ENCODE measurements around the gene COPS9. TPM values are rescaled to one million over a fixed set of nuclear protein-coding genes. Genes with fewer than 3 reads are reported as not detected.

Gene COPS9
- total and polyA plus RNA-seq, 7 donors: 235 to 458 (median 327) TPM

GRCh38 chr2:240164586-240164985, 28.5 kb upstream of the COPS9 start:
- Histone ChIP-seq H3K27ac (no peak overlapping the region), H3K4me3 (no peak overlapping the region), H3K4me1 (no peaks in the 10 kb centered on the region), H3K9me3 (no peaks in the 10 kb centered on the region), H3K36me3 (no peaks in the 10 kb centered on the region), H3K27me3 (peaks cover 0 to 10% (median 0%) of the 10 kb centered on the region in 3 donors)
- TF ChIP-seq POLR2A (IDR thresholded peaks at IDR 0.05): no peak
- TF ChIP-seq CTCF (IDR thresholded peaks at IDR 0.05): no peak
- TF ChIP-seq EP300 (IDR thresholded peaks at IDR 0.05): no peak
- TF ChIP-seq POLR2AphosphoS5 (IDR thresholded peaks at IDR 0.05): no peak
- intact Hi-C loops (cut with DNase I): no loop called here
- WGBS, 2 donors: 66 to 77% methylated on average over 5 of the region's 5 CpGs
- no peak for DNase-seq

- H3K27ac ChIP-seq: no peak overlapping the region
- H3K4me3 ChIP-seq: no peak overlapping the region
- no peaks in the 10 kb centered on the region for H3K36me3 ChIP-seq
- H3K4me1 ChIP-seq: no peaks in the 10 kb centered on the region
- H3K9me3 ChIP-seq: no peaks in the 10 kb centered on the region
- intact Hi-C loops (cut with DNase I): no loop called here
- peaks cover 0 to 10% (median 0%) of the 10 kb centered on the region in 3 donors for H3K27me3 ChIP-seq
- no peak for TF ChIP-seq POLR2AphosphoS5 (IDR thresholded peaks at IDR 0.05)
- no peak for TF ChIP-seq EP300 (IDR thresholded peaks at IDR 0.05)
- no peak for TF ChIP-seq POLR2A (IDR thresholded peaks at IDR 0.05)
- TF ChIP-seq CTCF (IDR thresholded peaks at IDR 0.05): no peak
- no peak for DNase-seq
- whole genome bisulfite sequencing, 2 donors: 89 to 90% methylated on average over 4 of the region's 4 CpGs
Measured at GRCh38 chr2:240163844-240164574, 27.9 kb upstream of the COPS9 start.

DNA sequence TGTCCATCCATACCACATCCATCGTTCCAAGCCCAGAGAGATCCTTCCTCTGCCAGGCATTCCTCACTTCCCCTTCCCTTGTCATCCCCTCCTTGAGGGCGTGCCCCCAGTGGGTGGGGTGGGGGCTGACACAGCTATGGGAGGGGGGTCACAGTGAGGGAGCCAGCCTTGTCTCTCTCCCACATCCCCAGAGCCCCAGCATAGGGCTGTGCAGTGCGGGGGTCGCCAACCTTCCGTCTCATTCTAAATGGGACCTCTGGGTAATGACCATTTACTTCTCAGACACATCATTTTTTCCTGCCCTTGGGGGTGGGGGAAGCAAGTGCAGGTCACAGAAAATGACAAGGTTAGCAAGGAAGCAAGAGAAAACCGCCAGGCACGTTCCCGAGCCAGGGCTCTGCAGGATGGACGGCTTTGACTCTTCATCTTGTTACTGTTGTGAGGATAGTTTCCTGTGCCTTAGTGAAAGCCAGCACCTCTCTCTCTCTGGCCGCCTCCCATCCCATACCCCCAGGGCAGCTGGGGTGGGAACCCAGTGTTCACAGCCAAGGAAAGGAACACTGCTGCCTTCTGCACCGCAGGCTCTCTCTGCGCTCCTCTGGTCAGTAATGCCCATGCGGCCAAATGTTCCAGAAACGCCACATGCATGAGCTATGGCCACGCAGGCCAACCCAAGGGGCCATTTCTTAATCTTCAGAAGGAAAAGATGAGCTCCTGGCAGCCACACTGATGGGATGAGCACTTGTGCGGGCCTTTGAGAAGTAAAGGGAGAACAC, 27.0 kb upstream of the COPS9 start:
- no peaks in the 10 kb centered on the region for H3K9me3 ChIP-seq
- peaks cover 0 to 10% (median 0%) of the 10 kb centered on the region in 3 donors for H3K27me3 ChIP-seq
- 76 to 78% methylated on average over 16 of the region's 16 CpGs for whole genome bisulfite sequencing, 2 donors

GRCh38 chr2:240162531-240162930, 26.4 kb upstream of the COPS9 start:
- peak; percentile 32 for DNase-seq
- no peaks in the 10 kb centered on the region for H3K4me1 ChIP-seq
- no peak overlapping the region for H3K4me3 ChIP-seq
- TF ChIP-seq POLR2AphosphoS5 (IDR thresholded peaks at IDR 0.05) (no peak), POLR2A (IDR thresholded peaks at IDR 0.05) (no peak)
- 81 to 82% methylated on average over 6 of the region's 6 CpGs for WGBS, 2 donors
- no peaks in the 10 kb centered on the region for H3K9me3 ChIP-seq
- no peaks in the 10 kb centered on the region for H3K36me3 ChIP-seq
- peaks cover 0 to 8% (median 0%) of the 10 kb centered on the region in 3 donors for H3K27me3 ChIP-seq
- H3K27ac ChIP-seq: no peak overlapping the region
- intact Hi-C loops (cut with DNase I): no loop called here

More for the DNA sequence above, 27.0 kb upstream of the COPS9 start:
- DNase-seq: peak; percentile 44
- Histone ChIP-seq H3K36me3 (no peaks in the 10 kb centered on the region), H3K27ac (no peak overlapping the region), H3K4me1 (no peaks in the 10 kb centered on the region), H3K4me3 (no peak overlapping the region)
- no peak for TF ChIP-seq EP300 (IDR thresholded peaks at IDR 0.05)
- TF ChIP-seq CTCF (IDR thresholded peaks at IDR 0.05): no peak
- TF ChIP-seq POLR2AphosphoS5 (IDR thresholded peaks at IDR 0.05): no peak
- no peak for TF ChIP-seq POLR2A (IDR thresholded peaks at IDR 0.05)
- intact Hi-C loops (cut with DNase I): no loop called here

GRCh38 chr2:240162032-240162431, 25.9 kb upstream of the COPS9 start:
- H3K27me3 ChIP-seq: peaks cover 0 to 3% (median 0%) of the 10 kb centered on the region in 3 donors
- no peak overlapping the region for H3K27ac ChIP-seq
- no peaks in the 10 kb centered on the region for H3K4me1 ChIP-seq
- no peaks in the 10 kb centered on the region for H3K9me3 ChIP-seq
- WGBS, 2 donors: 74 to 77% methylated on average over 5 of the region's 5 CpGs
- no peaks in the 10 kb centered on the region for H3K36me3 ChIP-seq
- no peak for DNase-seq
- TF ChIP-seq EP300 (IDR thresholded peaks at IDR 0.05) (no peak), CTCF (IDR thresholded peaks at IDR 0.05) (no peak), POLR2A (IDR thresholded peaks at IDR 0.05) (no peak), POLR2AphosphoS5 (IDR thresholded peaks at IDR 0.05) (no peak)
- intact Hi-C loops (cut with DNase I): no loop called here
- H3K4me3 ChIP-seq: no peak overlapping the region

Measured in sigmoid colon (tissue), 7 donors.